HEK293 (cell line): ENCODE results near the gene ADRA1B.
A peak's percentile ranks its signal among the peaks of the same experiment; 100 is the strongest.

ENCODE experiments used
- CTCF ChIA-PET: fragments of 350-600 bp; formaldehyde crosslinking; extraction: SDS; loops from one replicate; lab custom pipeline; 2021; ENCODE audit warnings: antibody characterized with exemption; lab: Yijun Ruan, JAX
- POLR2A ChIA-PET: fragments of 300-600 bp; formaldehyde crosslinking; extraction: SDS; loops from one replicate; lab custom pipeline; 2020; ENCODE audit warnings: antibody characterized with exemption, inconsistent platforms; lab: Yijun Ruan, JAX
- H3K27ac ChIP-seq: fragments of 200-500 bp; sonication (Bioruptor generic); 2 replicates; pipeline ENCODE4 v1.5.1; 2014; ENCODE audit warnings: low read depth, low read length, control low read depth, inconsistent platforms; ENCODE audit errors: extremely low read depth
- H3K36me3 ChIP-seq, 2 experiments: fragments of 200-500 bp in 1 of 2; sonication (Bioruptor generic) in 1 of 2; 1 replicate in 1 of 2; 2 replicates in 1 of 2; pipeline ENCODE4 v1.5.1; 2014 to 2017; ENCODE audit warnings: inconsistent platforms in 2 of 2, low read length in 2 of 2; ENCODE audit not compliant: control insufficient read depth in 2 of 2, insufficient read depth in 1 of 2
- H3K4me1 ChIP-seq: fragments of 200-500 bp; sonication (Bioruptor generic); 2 replicates; pipeline ENCODE4 v1.5.1; 2014; ENCODE audit warnings: mild to moderate bottlenecking, low read length, inconsistent platforms; ENCODE audit not compliant: control insufficient read depth, insufficient read depth
- H3K4me3 ChIP-seq: 2 replicates; pipeline ENCODE4 v1.5.1; 2011; ENCODE audit warnings: low read depth, mild to moderate bottlenecking, control low read depth, low read length, moderate library complexity
- H3K9me3 ChIP-seq: fragments of 200-500 bp; sonication (Bioruptor generic); 2 replicates; pipeline ENCODE4 v1.5.1; 2014; ENCODE audit warnings: low read depth, low read length, inconsistent platforms; ENCODE audit not compliant: control insufficient read depth, insufficient read depth
- CTCF ChIP-seq: fragments of 450-650 bp; formaldehyde crosslinking; IDR thresholded peaks from 2 replicates; pipeline ENCODE4 v1.5.1; 2016; ENCODE audit warnings: missing biosample characterization, missing genetic modification characterization
- ELK4 ChIP-seq: IDR thresholded peaks from 2 replicates; pipeline ENCODE4 v1.6.1; 2011; ENCODE audit warnings: mild to moderate bottlenecking, low read depth, low read length, borderline replicate concordance
- FEZF1 ChIP-seq: fragments of 450-650 bp; formaldehyde crosslinking; IDR thresholded peaks from 2 replicates; pipeline ENCODE4 v1.5.1; 2016; ENCODE audit warnings: missing biosample characterization, missing genetic modification characterization
- KLF16 ChIP-seq: fragments of 450-650 bp; formaldehyde crosslinking; IDR thresholded peaks from 2 replicates; pipeline ENCODE4 v1.5.1; 2017; ENCODE audit warnings: missing biosample characterization, missing genetic modification characterization
- KLF8 ChIP-seq: fragments of 450-650 bp; formaldehyde crosslinking; IDR thresholded peaks from 2 replicates; pipeline ENCODE4 v1.5.1; 2016; ENCODE audit warnings: missing biosample characterization, missing genetic modification characterization
- SCRT2 ChIP-seq: fragments of 450-650 bp; formaldehyde crosslinking; IDR thresholded peaks from 2 replicates; pipeline ENCODE4 v1.5.1; 2016; ENCODE audit warnings: missing biosample characterization, missing genetic modification characterization
- ZNF292 ChIP-seq: fragments of 450-650 bp; formaldehyde crosslinking; IDR thresholded peaks from 2 replicates; pipeline ENCODE4 v1.5.1; 2016; ENCODE audit warnings: low read depth, missing biosample characterization, missing genetic modification characterization, borderline replicate concordance
- ZNF513 ChIP-seq: fragments of 450-650 bp; IDR thresholded peaks from 2 replicates; pipeline ENCODE4 v1.5.1; 2018; ENCODE audit warnings: missing biosample characterization, missing genetic modification characterization
- ZNF529 ChIP-seq: fragments of 450-650 bp; formaldehyde crosslinking; IDR thresholded peaks from 2 replicates; pipeline ENCODE4 v1.5.1; 2017; ENCODE audit warnings: missing genetic modification characterization, missing biosample characterization; ENCODE audit not compliant: insufficient replicate concordance
- ZNF548 ChIP-seq: fragments of 450-650 bp; formaldehyde crosslinking; IDR thresholded peaks from 2 replicates; pipeline ENCODE4 v1.5.1; 2016; ENCODE audit warnings: missing biosample characterization, missing genetic modification characterization
- ZNF654 ChIP-seq: fragments of 450-650 bp; formaldehyde crosslinking; IDR thresholded peaks from 2 replicates; pipeline ENCODE4 v1.5.1; 2016; ENCODE audit warnings: low read depth, missing biosample characterization, missing genetic modification characterization
- ZNF660 ChIP-seq: fragments of 450-650 bp; IDR thresholded peaks from 2 replicates; pipeline ENCODE4 v1.5.1; 2018; ENCODE audit warnings: missing biosample characterization, mild to moderate bottlenecking, missing genetic modification characterization
- ZSCAN4 ChIP-seq: fragments of 450-650 bp; formaldehyde crosslinking; IDR thresholded peaks from 2 replicates; pipeline ENCODE4 v1.5.1; 2017; ENCODE audit warnings: missing biosample characterization, missing genetic modification characterization

Gene ADRA1B

GRCh38 chr5:160020964-160021363 lies 104.7 kb downstream of the ADRA1B start:
- CTCF ChIA-PET: interaction anchor here (0.6 to 3.8 kb wide), 26 partner anchors 9 to 859 kb away, joined by 3 to 66 read pairs (median 6); partner anchors contain the start of gene TTC1
- Histone ChIP-seq H3K4me3 (no peak overlapping the region), H3K36me3 (peaks cover 18 to 59% of the 10 kb centered on the region in 2 experiments), H3K4me1 (0 out of 2 replicates have a peak, but pooled peaks cover 9% of the 10 kb centered on the region), H3K27ac (no peak overlapping the region), H3K9me3 (no peaks in the 10 kb centered on the region)
- TF ChIP-seq SCRT2 (no peak), FEZF1 (tag by site-specific recombination) (no peak), ZSCAN4 (tag by site-specific recombination) (no peak), ZNF513 (tag by site-specific recombination) (no peak), KLF8 (tag by site-specific recombination) (no peak), ZNF548 (tag by site-specific recombination) (no peak), ELK4 (no peak), KLF16 (tag by site-specific recombination) (no peak)
- POLR2A ChIA-PET: interaction anchor here (1.3 kb wide), 1 partner anchor 12 kb away, joined by 9 read pairs; the partner anchor contains the start of gene TTC1

- no peak overlapping the region for H3K4me3 ChIP-seq
- peaks cover 15 to 57% of the 10 kb centered on the region in 2 experiments for H3K36me3 ChIP-seq
- CTCF ChIA-PET: interaction anchor here (0.6 to 3.8 kb wide), 54 partner anchors 8 to 735 kb away, joined by 3 to 66 read pairs (median 5); partner anchors contain the start of gene TTC1
- POLR2A ChIA-PET: interaction anchor here (1.3 kb wide), 1 partner anchor 13 kb away, joined by 9 read pairs; the partner anchor contains the start of gene TTC1
- no peak overlapping the region for H3K27ac ChIP-seq
- 0 out of 2 replicates have a peak, but pooled peaks cover 9% of the 10 kb centered on the region for H3K4me1 ChIP-seq
- TF ChIP-seq ZNF292 (tag by site-specific recombination) (no peak), ZNF654 (tag by site-specific recombination) (peak; percentile 53), ZNF529 (tag by site-specific recombination) (peak; percentile 4), ZNF660 (tag by site-specific recombination) (peak; percentile 35; the same call in 1 of the 2 replicates), CTCF (tag by site-specific recombination) (peak; percentile 43)
- TF ChIP-seq, all 188 proteins: peak for 4
- no peaks in the 10 kb centered on the region for H3K9me3 ChIP-seq
Measured at GRCh38 chr5:160021831-160022446, 105.7 kb downstream of the ADRA1B start.
